Measurements from ENCODE around the gene RIMS4.

Gene RIMS4

GRCh38 chr20:44745122-44745597, 65.2 kb downstream of the RIMS4 start:
- DNase-seq = no peak
- intact Hi-C loops (cut with DNase I) = loop anchor here (5.0 kb wide), 1 partner anchor 67 kb away; the partner anchor contains the start of gene RIMS4

DNA sequence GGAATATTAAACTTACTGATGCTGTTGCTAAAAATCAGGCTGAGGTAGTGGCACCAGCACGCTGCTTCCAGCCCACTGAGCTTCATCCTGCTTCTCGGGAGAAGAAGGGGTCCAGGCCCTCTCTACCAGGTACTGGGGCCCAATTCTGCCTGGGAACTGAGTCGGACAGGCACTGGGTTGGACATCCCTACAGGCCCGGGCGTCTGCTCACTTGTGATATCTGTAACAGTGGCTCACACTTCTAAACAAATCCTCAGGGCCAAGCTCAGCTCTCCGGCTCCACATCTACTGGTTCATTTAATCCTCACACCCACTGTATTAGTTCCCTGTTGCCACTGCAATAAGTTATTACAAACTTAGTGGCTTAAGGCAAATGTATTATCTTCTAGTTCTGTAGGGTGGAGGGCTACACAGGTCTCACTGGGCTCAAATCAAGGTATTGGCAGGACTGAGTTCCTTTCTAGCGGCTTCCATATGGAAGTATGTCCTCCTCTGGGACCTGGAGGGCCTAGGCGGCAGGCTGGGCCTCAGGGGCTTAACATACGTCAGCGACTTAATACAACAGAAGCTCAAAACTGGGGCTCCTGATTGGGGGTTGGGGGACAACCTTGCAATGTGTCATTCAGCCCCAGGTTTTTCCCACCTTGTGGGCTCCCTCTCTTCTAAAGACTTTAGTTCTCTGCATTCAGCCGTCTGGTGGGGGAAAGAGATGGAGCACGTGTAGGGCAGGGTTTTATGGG, 66.3 kb downstream of the RIMS4 start:
- intact Hi-C loops (cut with DNase I) = no loop called here
- DNase-seq = peak in 1 of 10 donors; percentile 61

- intact Hi-C loops (cut with DNase I) = no loop called here
Observed at GRCh38 chr20:44743080-44743701, 67.2 kb downstream of the RIMS4 start.

DNA sequence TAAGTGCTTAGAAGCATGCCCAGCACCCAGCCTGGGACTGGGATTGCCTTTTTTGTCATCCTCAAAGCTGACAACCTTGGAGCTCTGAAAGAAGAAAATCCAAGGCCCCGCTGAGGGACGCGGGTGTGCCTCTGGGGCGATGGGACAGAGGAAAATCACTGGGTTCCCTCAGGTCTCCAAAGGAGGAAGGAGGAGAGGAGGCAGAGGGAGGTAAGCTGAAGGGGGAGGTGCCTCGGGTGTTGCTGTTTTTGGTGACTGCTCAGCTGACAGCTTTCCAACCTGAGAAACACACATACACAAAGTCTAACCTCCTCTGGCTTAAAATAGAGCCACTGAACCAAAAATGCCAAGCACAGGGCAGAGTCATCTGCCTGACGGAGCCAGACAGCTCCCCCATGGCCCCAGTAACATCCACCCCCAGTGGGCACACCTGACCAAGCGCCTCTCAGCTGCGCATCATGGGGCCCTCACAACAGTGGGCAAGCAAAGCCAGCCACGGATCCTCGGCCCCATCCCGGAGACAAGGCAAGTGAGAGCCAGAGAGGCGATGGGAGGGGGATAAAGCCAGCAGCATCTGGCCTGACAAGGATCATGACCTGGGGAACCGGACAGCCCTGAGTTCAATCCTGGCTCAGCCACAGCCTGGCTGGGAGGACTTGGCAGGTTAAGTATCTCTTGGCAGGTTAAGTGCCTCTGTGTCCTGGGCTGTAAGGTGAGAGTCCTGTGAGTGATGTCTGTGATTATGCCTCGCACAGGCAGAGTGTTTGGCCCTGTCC, 67.9 kb downstream of the RIMS4 start:
- intact Hi-C loops (cut with DNase I) = no loop called here
- peak in 1 of 10 donors; percentile 77 for DNase-seq

More at GRCh38 chr20:44743080-44743701, 67.2 kb downstream of the RIMS4 start:
- DNase-seq = no peak

GRCh38 chr20:44739942-44740341, 70.4 kb downstream of the RIMS4 start:
- intact Hi-C loops (cut with DNase I) = no loop called here

DNA sequence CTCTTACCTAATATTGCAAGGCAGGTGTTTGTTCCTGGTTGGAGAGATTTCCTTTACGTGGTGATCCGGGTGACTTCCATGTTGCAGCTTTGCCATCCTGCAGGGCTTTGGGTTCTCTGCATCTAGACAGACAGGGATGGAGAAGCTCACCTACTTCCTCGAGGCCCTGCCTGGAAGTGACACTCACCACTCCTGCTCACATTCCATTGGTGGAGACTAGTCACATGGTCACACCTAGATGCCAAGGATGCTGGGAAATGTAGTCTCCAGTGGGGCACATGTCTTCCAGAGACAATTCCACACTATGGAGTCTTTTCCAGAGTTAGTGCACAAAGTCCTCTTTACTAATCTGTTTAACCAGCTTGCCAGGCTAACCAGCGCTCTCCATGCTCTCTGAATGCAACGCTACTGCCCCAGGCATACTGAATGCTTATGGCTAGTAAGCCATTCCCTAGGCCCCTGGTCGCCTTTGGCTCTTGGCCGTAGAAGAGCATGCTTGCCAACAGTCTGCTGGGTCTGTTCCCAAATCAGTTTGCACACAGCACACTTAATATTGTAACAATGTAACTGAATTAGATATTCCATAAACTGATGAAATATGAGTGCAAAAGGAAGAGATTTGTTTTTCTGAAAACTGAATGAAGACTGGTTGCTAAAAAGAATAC, 71.4 kb downstream of the RIMS4 start:
- DNase-seq = peak; percentile 48 to 96 (median 74)
- intact Hi-C loops (cut with DNase I) = no loop called here

More at GRCh38 chr20:44739942-44740341, 70.4 kb downstream of the RIMS4 start:
- DNase-seq = peak in 1 of 10 donors; percentile 24

DNA sequence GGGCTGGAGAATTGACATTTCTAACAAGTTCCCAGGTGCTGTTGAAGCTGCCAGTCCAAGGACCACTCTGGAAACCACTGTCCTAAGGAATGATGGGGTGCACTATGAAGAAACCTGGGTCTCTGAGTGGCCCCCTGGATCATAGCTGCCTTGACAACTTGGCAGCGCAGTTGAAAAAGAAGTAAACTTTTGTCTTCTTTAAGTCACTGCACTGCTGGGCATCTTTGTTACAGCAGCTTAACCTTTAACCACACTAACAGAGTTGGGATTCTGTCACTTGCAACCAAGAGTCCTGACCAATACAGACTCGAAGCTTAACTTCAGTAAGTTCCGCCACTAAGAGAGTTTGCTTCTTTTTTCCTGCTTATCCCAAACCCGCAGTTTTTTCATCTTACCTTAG, 73.2 kb downstream of the RIMS4 start:
- intact Hi-C loops (cut with DNase I) = no loop called here
- DNase-seq = peak in 1 of 10 donors; percentile 2

- intact Hi-C loops (cut with DNase I) = no loop called here
- DNase-seq = peak in 9 of 10 donors; percentile 35 to 93 (median 65)
Observed at GRCh38 chr20:44736170-44737021, 74.0 kb downstream of the RIMS4 start.

DNA sequence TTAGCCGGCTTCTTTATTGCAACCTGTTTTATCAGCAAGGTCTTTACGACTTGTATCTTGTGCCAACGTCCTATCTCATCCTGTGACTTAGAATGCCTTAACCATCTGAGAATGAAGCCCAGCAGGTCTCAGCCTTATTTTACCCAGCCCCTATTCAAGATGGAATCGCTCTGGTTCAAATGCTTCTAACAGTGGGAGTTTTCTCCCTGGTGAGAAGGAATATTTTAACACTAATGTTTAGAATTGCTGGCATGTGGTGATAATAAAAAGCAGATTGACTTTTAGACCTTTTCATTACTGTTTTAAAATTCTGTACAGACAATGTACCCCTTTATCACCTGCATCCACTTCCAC, 74.6 kb downstream of the RIMS4 start:
- intact Hi-C loops (cut with DNase I) = no loop called here
- DNase-seq = no peak

GRCh38 chr20:44734938-44735337, 75.4 kb downstream of the RIMS4 start:
- intact Hi-C loops (cut with DNase I) = no loop called here
- peak in 2 of 10 donors; percentile 52 to 56 for DNase-seq

GRCh38 chr20:44733341-44734069, 76.8 kb downstream of the RIMS4 start:
- intact Hi-C loops (cut with DNase I) = loop anchor here (1.0 kb wide), 1 partner anchor 48 kb away; no protein-coding TSS in a partner anchor
- peak; percentile 58 to 97 (median 80) for DNase-seq

DNA sequence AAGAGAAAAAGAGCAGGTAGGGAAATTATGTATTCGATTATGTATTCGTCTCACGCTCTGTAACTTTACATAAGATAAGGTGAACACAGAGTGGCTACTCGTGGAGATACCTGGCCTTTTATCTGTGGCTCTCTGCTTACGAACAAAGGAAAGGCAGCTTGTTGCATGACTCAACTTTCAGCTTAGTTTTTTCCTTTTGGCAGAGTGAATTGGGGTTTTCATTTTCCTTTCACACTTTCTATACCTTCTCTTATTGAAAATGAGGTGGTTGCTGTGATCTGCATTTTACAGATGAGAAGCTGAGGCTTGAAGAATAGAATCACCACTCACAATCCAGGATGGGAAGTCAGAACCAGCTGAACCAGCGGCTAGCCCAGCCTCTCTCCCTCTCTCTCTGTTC, 78.0 kb downstream of the RIMS4 start:
- DNase-seq = peak in 1 of 10 donors; percentile 16
- intact Hi-C loops (cut with DNase I) = no loop called here

DNA sequence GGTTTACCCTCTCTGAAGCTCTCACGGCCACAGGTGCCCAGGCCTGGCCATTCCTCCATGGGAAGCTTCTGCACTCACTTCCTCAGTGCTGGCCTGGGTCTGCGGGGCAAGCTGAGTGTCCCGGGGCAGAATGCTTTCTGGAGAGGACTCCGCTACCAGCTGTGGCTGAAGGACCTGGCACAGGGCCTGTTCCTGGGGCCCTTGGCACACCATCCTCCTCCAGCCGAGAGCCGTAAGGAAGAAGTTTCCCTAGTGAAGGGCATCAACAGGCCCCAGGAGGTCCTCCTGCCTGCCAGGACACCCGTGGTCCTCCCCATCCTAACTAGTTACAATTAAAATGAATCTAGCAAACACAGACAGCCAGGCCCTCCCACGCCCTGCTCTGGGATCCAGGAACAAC, 78.7 kb downstream of the RIMS4 start:
- peak in 2 of 10 donors; percentile 73 to 87 for DNase-seq

GRCh38 chr20:44730441-44730840, 79.9 kb downstream of the RIMS4 start:
- intact Hi-C loops (cut with DNase I) = no loop called here
- peak in 1 of 10 donors; percentile 6 for DNase-seq

More for the DNA sequence above, 78.7 kb downstream of the RIMS4 start:
- intact Hi-C loops (cut with DNase I) = no loop called here

GRCh38 chr20:44728801-44729443, 81.4 kb downstream of the RIMS4 start:
- peak in 2 of 10 donors; percentile 45 to 90 for DNase-seq
- intact Hi-C loops (cut with DNase I) = no loop called here

- no peak for DNase-seq
- intact Hi-C loops (cut with DNase I) = no loop called here
Observed at GRCh38 chr20:44727651-44728050, 82.7 kb downstream of the RIMS4 start.

DNA sequence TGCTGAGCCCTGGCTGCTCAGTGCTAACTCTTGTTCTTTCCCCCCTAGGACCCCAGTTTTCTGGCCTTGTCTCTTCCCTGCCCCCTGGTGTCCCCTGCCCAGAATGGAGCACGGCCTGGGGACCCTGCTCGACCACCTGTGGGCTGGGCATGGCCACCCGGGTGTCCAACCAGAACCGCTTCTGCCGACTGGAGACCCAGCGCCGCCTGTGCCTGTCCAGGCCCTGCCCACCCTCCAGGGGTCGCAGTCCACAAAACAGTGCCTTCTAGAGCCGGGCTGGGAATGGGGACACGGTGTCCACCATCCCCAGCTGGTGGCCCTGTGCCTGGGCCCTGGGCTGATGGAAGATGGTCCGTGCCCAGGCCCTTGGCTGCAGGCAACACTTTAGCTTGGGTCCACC, 83.3 kb downstream of the RIMS4 start:
- peak in 1 of 10 donors; percentile 83 for DNase-seq
- intact Hi-C loops (cut with DNase I) = no loop called here

DNA sequence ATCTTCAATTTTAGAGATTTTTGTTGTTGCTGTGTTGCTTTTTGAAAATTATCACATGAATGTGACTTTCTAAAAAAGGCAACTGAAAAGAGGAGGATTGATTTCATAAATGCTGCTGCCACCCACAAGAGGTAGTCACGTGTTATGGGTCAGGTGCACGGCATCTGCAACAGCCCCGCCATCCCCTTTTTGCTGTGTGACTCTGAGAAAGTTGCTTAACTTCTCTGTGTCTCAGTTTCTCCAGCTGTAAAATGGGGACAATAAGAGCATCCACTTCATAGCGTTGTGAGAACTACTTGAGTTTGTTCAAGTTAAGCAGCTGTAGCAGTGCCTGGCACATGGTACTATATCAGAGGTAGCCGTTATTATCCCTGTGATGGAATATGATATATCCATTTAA, 84.5 kb downstream of the RIMS4 start:
- intact Hi-C loops (cut with DNase I) = no loop called here
- DNase-seq = peak in 1 of 10 donors; percentile 5
